Fibroblast of the aortic adventitia (primary cell): Measurements from ENCODE around the gene ITGA6. TPM values are rescaled to one million over a fixed set of nuclear protein-coding genes. Genes with fewer than 3 reads are reported as not detected.

Source experiments
- DNase-seq: peaks from one replicate; pipeline ENCODE4 v3.0.0-alpha.2; 2010; ENCODE audit warnings: low read depth
- H3K4me3 ChIP-seq: 2 replicates; pipeline ENCODE4 v1.5.1; 2011; ENCODE audit warnings: low read depth, mild to moderate bottlenecking, control low read depth, low read length, moderate library complexity
- total RNA-seq: library from RNA; depleted of rRNA; stranded (reverse); fragments of >200 nt; gene quantifications from 2 replicates; pipeline ENCODE4 v1.2.3, GENCODE V29; 2012; ENCODE audit warnings: low replicate concordance
- TF ChIP-seq, protein P1 (sequence below): IDR thresholded peaks from 2 replicates; pipeline ENCODE4 v1.5.1; 2011; ENCODE audit warnings: mild to moderate bottlenecking, low read length, control low read depth, inconsistent platforms; ENCODE audit not compliant: insufficient read depth

ITGA6 gene
- total RNA-seq = 4.0 and 29.1 TPM in 2 replicates

DNA sequence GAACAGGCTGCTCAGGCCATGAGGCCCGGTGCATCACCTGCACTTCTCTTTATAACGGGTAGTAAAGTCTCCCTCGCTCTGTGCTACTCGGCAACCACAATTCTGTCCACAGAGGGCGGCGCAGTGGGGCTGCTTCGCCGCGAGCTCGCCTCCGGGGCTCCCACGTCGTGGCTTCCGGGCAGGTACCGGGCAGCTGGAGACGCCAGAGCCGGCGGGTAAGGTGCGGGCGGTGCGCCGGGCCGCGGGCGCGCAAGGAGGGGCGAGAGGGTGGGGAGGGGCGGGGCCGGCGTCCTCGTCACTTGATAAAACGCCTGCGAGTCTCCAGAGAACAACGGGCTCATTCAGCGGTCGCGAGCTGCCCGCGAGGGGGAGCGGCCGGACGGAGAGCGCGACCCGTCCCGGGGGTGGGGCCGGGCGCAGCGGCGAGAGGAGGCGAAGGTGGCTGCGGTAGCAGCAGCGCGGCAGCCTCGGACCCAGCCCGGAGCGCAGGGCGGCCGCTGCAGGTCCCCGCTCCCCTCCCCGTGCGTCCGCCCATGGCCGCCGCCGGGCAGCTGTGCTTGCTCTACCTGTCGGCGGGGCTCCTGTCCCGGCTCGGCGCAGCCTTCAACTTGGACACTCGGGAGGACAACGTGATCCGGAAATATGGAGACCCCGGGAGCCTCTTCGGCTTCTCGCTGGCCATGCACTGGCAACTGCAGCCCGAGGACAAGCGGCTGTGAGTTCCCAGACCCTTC is at the start of gene ITGA6:
ITGA6 (plus strand) TSS at position 331 of the 734 bp plus-strand sequence.
- TF ChIP-seq, protein P1, sequence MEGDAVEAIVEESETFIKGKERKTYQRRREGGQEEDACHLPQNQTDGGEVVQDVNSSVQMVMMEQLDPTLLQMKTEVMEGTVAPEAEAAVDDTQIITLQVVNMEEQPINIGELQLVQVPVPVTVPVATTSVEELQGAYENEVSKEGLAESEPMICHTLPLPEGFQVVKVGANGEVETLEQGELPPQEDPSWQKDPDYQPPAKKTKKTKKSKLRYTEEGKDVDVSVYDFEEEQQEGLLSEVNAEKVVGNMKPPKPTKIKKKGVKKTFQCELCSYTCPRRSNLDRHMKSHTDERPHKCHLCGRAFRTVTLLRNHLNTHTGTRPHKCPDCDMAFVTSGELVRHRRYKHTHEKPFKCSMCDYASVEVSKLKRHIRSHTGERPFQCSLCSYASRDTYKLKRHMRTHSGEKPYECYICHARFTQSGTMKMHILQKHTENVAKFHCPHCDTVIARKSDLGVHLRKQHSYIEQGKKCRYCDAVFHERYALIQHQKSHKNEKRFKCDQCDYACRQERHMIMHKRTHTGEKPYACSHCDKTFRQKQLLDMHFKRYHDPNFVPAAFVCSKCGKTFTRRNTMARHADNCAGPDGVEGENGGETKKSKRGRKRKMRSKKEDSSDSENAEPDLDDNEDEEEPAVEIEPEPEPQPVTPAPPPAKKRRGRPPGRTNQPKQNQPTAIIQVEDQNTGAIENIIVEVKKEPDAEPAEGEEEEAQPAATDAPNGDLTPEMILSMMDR = no peak
- DNase-seq = peak; percentile 28
- peak within 1 kb of the TSS; percentile 72 for H3K4me3 ChIP-seq

DNA sequence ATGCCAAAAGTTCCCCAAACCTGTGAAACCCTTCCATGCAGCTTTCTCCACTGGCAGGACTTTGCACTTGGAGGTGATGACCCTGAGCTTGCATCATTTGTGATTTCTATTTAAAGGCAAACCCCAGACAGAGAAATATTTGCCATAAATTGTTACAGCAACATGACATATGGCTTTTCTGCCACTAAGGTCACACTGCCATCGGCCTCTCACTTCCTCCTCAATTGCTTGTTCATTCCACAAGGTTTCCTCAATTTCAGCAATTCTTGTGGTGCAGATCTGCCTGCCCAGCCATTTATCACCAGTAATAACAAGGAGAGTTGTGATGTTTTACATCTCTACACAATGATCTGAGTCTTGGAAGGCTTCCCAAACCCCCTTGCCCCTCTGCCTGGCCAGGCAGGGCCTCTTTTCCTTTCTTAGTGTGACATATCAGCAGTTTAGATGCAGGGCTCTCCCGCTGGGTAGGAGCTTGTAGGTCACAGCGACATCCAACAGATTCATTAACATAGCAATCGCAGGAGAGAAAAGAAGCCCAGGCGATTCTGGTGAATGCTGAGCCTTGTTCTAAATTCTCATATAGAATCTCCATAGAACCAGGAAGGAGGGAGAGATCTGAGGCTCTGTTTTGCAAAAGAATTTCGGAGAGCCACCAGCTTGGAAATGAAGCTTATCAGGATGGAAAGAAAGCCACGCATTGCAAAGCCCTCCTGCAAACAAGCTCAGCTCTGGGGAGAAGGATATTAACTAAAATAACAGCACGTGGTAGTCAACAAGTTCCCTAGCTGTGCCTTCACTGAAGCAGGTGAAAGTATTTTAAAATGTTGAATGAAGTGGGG is 46.7 kb upstream of the ITGA6 start:
- no peak for DNase-seq
- TF ChIP-seq, protein P1 = no peak
- no peak overlapping the region for H3K4me3 ChIP-seq

DNA sequence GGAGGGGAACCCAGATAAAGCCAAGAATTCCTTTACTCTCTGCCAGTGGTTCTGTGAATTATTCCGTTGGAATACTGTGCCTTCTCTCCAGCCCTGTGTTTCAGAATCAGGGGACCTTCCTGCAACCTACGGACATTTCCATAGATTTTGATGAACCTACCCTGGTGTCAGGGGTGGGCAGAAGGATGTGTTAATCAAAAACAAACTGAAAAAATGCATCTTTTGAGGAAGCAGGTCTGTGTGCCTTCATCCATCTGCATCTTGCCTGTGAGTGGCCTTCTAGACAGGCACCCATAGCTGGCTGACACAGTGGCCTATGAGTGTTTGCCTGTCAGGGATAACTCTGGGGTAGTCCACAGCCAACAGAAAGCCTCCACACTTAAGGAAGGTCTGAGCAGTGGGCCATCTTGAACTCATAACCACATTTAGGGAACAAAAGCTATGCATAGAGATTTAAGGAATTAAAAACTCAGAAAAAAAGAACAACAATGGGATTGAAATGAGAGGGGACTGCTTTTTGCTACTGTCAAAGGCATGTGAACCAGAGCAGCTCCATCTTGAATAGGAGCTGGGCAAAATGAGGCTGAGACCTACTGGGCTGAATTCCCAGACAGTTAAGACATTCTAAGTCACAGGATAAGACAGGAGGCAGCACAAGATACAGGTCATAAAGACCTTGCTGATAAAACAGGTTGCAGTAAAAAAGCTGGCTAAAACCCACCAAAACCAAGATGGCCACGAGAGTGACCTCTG is 45.9 kb upstream of the ITGA6 start:
- TF ChIP-seq, protein P1 = no peak
- DNase-seq = no peak
- no peak overlapping the region for H3K4me3 ChIP-seq

DNA sequence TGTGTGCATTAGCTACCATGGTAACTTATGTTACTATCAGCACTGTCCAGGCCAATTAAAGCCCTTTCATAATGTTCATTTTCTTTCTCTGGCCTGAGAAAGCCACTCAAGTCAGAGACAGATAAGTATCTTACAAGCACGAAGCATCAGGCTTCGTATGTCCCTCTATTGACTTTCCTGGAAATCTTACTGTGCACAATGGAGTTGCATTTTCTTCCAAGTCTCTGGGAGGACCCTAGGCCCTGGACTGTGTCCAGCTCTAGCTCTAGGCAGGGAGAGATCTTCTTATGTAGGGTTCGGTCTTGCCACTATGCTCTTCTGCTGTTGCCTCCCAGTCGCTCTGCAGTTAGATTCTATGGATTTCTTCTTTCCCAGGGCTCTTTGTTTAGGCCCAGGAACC is 40.0 kb upstream of the ITGA6 start:
- no peak for DNase-seq
- TF ChIP-seq, protein P1 = no peak
- H3K4me3 ChIP-seq = no peak overlapping the region

DNA sequence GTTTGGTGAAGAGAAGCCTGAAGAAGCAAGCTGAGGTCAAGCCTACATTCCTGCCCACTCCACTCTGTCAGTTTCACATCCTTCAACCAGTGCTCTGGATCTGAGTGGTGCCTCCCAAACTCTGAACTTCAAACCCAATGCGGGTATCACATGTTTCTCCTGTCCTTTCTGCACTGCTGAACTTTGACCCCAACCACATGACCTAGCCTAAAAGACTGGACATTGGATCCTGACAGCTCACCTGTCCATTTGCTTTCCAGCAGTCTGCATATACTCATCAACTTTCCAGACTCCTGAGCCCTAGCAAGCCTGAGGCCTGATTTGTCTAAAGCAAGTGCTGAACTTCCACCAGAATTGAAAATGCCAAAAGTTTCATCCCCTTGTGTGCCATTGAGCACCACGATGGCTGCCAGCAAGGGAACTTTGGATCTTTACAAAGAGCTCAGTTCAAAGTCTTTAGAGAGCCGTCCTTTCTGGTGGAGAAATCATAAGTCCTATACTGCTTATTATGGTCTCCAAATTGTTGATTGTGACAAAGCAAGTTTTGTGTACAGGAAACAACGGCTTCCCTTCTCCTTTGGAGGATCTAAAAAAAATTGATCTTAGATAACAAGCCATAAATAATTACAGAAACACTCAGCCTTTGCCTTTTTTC is 37.6 kb upstream of the ITGA6 start:
- TF ChIP-seq, protein P1 = no peak
- no peak for DNase-seq
- no peak overlapping the region for H3K4me3 ChIP-seq

DNA sequence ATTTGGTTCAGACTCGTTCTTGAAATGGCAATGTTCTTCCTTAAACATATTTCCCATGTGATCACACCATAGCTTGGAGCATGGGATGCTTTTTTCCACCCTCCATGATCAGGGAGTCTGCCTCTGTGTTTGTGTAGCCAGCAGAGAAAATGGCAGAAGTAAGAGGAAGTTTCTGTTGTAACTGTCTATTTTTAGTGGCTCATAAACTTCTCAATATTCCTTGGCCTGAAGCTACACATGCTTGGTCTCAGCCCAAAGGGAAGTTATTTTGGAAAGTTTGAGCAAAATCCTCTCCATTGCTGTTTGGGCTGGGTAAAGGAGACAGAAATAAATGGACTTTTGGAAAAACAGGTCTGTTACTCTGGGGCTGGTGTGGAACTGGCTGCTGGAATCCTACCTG is 33.4 kb upstream of the ITGA6 start:
- TF ChIP-seq, protein P1 = no peak
- no peak overlapping the region for H3K4me3 ChIP-seq
- peak; percentile 37 for DNase-seq
